ENCODE data around the gene HACD3. TPM values are rescaled to one million over a fixed set of nuclear protein-coding genes. Genes with fewer than 3 reads are reported as not detected.

Gene HACD3
- total RNA-seq, 4 donors from 2014 or later, result 30.5 to 43.0 (median 38.1) TPM

DNA sequence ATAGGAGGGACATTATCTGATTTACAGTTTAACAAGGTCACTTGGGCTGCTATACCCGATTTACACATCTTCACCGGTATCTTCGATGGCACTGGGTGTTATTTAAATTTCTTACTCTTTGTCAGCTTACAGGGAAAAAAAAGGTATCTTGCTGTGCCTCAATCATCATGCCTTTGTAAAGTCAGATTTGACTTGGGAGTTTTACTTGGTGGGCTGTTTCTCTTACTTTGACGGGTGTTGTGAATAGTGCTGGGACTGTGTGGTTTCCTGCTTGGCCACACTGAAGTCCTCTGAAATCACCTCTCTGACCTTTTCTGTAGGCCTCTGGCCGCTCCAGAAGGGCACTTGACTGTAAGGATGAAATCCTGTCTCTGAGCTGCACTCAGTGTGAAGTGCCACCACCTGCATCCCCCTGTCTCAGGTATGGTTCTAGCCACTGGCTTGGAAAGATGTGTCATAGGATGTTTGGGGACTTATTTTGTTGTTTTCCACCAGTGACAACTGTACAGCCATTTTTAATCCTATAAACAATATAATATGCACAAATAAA lies 88.4 kb downstream of the HACD3 start:
- no peak for DNase-seq (ENCODE audit: low spot score in 2 of 2)
- H3K4me3 ChIP-seq (ENCODE audit: low read depth, poor library complexity, severe bottlenecking), result no peak overlapping the region
- TF ChIP-seq POLR2A (IDR thresholded peaks at IDR 0.05), result no peak
- TF ChIP-seq, protein P1, sequence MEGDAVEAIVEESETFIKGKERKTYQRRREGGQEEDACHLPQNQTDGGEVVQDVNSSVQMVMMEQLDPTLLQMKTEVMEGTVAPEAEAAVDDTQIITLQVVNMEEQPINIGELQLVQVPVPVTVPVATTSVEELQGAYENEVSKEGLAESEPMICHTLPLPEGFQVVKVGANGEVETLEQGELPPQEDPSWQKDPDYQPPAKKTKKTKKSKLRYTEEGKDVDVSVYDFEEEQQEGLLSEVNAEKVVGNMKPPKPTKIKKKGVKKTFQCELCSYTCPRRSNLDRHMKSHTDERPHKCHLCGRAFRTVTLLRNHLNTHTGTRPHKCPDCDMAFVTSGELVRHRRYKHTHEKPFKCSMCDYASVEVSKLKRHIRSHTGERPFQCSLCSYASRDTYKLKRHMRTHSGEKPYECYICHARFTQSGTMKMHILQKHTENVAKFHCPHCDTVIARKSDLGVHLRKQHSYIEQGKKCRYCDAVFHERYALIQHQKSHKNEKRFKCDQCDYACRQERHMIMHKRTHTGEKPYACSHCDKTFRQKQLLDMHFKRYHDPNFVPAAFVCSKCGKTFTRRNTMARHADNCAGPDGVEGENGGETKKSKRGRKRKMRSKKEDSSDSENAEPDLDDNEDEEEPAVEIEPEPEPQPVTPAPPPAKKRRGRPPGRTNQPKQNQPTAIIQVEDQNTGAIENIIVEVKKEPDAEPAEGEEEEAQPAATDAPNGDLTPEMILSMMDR (IDR thresholded peaks at IDR 0.05), result no peak
- intact Hi-C loops (cut with DNase I; ENCODE audit: low total_unique reads), result no loop called here
- WGBS, 2 donors, result 74 to 78% methylated on average over 5 of the region's 5 CpGs

DNA sequence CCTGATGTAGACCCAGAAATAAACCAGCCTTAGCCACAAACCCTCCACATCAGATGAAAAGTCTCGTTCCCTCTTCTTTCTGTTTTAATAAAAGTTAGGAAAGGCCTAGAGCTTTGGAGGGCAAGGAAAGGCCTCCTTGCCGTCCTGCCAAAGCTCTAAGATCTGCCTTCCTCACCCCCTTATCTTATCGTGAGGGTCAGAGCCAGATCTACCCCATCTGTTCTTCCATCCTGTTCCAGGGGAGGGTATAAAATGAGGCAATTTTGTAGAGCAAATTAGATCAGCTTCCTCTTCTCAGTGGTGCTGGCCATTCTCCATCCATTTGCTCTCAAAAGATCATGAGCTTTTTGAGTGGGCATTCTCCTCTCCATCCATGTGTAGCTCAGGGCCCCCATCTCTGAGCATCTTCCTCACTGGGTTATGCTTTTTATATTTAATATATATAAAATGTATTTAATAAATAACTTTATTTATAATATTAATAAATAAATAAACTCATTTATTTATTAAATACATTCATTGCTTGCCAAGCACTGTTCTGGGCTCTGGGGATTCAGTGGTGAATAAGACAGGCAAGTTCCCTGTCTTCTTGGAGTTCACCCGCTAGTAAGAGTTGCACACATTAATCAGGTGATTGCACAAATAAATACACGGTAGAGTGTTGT lies 89.5 kb downstream of the HACD3 start:
- 80 to 82% methylated on average over 5 of the region's 5 CpGs for WGBS, 2 donors
- no peak for TF ChIP-seq POLR2A (IDR thresholded peaks at IDR 0.05)
- no peak overlapping the region for H3K4me3 ChIP-seq (ENCODE audit: low read depth, poor library complexity, severe bottlenecking)
- no peak for DNase-seq (ENCODE audit: low spot score in 2 of 2)
- intact Hi-C loops (cut with DNase I; ENCODE audit: low total_unique reads), result no loop called here

DNA sequence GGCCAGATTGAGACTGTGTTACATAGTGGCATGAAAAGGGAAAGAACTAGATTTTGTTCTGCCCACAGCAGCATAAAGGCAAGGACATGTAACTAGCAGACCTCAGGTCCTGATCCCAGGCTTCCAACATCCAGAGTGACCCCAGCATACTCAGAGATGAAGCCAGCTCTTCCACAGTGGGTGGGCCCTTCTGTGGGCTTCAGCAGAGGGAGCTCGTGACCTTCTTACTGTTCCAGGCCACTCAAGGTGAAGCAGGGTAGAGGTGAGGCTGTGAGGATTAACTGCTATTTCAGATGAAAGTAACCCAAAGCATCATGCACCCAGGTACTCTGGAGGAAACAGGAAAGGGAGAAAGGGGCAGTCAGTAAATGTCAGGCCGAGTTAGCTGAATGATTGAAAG lies 90.6 kb downstream of the HACD3 start:
- H3K4me3 ChIP-seq (ENCODE audit: low read depth, poor library complexity, severe bottlenecking), result no peak overlapping the region
- no peak for DNase-seq (ENCODE audit: low spot score in 2 of 2)
- intact Hi-C loops (cut with DNase I; ENCODE audit: low total_unique reads), result no loop called here
- whole genome bisulfite sequencing, 2 donors, result 84 to 91% methylated on average over 2 of the region's 2 CpGs
- TF ChIP-seq POLR2A (IDR thresholded peaks at IDR 0.05), result no peak
- TF ChIP-seq, protein P1 (IDR thresholded peaks at IDR 0.05), result no peak

DNA sequence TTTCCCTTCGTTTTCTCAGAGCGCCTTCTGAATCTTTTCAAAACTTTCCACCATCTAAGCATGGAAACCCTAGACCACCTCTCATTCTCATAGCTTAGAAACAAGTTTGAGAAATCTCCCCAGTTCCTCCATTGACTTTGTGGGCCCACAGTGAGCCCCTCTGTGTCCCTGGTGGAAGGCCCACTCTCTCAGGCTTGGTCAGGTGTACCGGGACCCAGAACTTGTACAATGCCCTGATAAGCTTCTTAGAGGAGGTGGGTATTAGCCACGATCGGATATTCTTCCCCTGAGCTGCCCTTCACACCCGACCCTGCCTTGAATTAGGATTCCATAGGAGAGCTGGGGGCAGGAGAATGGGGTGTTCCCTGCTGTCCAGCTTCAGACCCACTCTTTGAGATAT lies 91.4 kb downstream of the HACD3 start, which contains the start of gene SLC24A1:
TSS of gene SLC24A1 (plus strand) at position 301 of the 400 bp plus-strand sequence. CDS start 2,143 bp downstream, outside the sequence.
- no peak within 1 kb of the TSS for H3K4me3 ChIP-seq (ENCODE audit: low read depth, poor library complexity, severe bottlenecking)
- intact Hi-C loops (cut with DNase I; ENCODE audit: low total_unique reads), result no loop called here
- TF ChIP-seq, protein P1 (IDR thresholded peaks at IDR 0.05), result no peak
- no peak for TF ChIP-seq POLR2A (IDR thresholded peaks at IDR 0.05)
- DNase-seq (ENCODE audit: low spot score in 2 of 2), result no peak
- WGBS, 2 donors, result 95 to 96% methylated on average over 6 of the region's 6 CpGs

DNA sequence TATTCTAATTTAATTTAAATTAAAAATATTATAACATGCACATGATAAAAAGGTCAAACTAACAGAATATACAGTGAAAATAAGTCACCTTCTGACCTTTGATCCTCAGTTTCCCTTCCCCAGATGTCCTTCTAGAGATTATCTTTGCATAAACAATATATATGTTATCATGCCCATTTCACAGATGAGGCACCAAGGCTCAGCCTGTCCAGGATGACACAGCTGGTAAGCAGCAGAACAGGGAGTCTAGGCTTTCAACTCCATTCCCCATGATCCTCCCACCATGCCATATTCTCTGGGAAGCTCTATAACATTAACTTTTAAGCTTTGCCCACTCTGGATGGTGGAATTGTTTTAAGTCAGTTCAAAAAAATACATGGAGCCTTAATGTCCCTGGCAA lies 92.8 kb downstream of the HACD3 start:
- intact Hi-C loops (cut with DNase I; ENCODE audit: low total_unique reads), result no loop called here
- DNase-seq (ENCODE audit: low spot score in 2 of 2), result no peak
- H3K4me3 ChIP-seq (ENCODE audit: low read depth, poor library complexity, severe bottlenecking), result no peak overlapping the region
- TF ChIP-seq POLR2A (IDR thresholded peaks at IDR 0.05), result no peak
- TF ChIP-seq, protein P1 (IDR thresholded peaks at IDR 0.05), result no peak

DNA sequence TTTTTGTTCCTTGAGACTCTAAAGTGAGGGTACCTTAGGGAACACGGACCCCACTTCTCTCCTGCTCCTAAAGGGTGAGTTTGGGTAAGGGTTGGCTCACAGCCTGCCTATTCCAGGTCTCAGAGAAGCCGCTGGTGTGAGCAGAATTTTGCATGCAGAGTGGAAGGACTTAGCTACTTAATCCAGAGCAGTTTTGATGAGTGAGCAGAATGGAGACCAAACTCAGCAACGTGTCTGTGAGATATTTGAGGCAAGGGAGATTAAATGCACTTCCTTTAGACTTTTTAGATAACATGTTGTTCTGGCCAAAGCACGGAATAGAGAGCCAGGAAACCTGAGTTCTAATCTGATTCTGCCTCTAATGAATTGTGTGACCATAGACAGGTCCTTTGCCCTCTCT lies 96.6 kb downstream of the HACD3 start:
- no peak for DNase-seq (ENCODE audit: low spot score in 2 of 2)
- intact Hi-C loops (cut with DNase I; ENCODE audit: low total_unique reads), result no loop called here
- 81 to 82% methylated on average over 4 of the region's 4 CpGs for WGBS, 2 donors

More for the DNA sequence above, 96.6 kb downstream of the HACD3 start:
- no peak overlapping the region for H3K4me3 ChIP-seq (ENCODE audit: low read depth, poor library complexity, severe bottlenecking)
- TF ChIP-seq POLR2A (IDR thresholded peaks at IDR 0.05), result no peak
- TF ChIP-seq, protein P1 (IDR thresholded peaks at IDR 0.05), result no peak

Other genes starting within 250 kb of the HACD3 start
- 10 to 100 TPM; 10.3 to 14.4 (median 11.3) TPM for gene PARP16, start 243.6 kb upstream of the HACD3 start, total RNA-seq
- not detected for gene RNU5A-1, start 234.4 kb upstream of the HACD3 start, total RNA-seq
- gene RNU5B-1, start 225.8 kb upstream of the HACD3 start, total RNA-seq, result not detected
- gene IGDCC3, start 152.5 kb upstream of the HACD3 start, total RNA-seq, result not detected
- gene IGDCC4, start 107.5 kb upstream of the HACD3 start, total RNA-seq, result 1 to 10 TPM in 1 of 4 donors, under 1 TPM in 3; 0.27 to 1.2 (median 0.32) TPM
- 10 to 100 TPM; 23.3 to 35.4 (median 31.1) TPM for gene DPP8, start 12.8 kb upstream of the HACD3 start, total RNA-seq
- gene INTS14, start 80.7 kb downstream of the HACD3 start, total RNA-seq, result 10 to 100 TPM; 22.6 to 37.6 (median 32.7) TPM
- 10 to 100 TPM in 1 of 4 donors, 1 to 10 TPM in 3; 4.6 to 10.6 (median 6.6) TPM for gene SLC24A1, start 91.5 kb downstream of the HACD3 start, total RNA-seq

All from lower leg skin (tissue), 4 donors.